ENCODE measurements around the gene ZFC3H1. TPM values are rescaled to one million over a fixed set of nuclear protein-coding genes. Genes with fewer than 3 reads are reported as not detected.

The ZFC3H1 gene
- total and polyA plus RNA-seq, 4 donors = 8.0 to 95.3 (median 49.4) TPM

DNA sequence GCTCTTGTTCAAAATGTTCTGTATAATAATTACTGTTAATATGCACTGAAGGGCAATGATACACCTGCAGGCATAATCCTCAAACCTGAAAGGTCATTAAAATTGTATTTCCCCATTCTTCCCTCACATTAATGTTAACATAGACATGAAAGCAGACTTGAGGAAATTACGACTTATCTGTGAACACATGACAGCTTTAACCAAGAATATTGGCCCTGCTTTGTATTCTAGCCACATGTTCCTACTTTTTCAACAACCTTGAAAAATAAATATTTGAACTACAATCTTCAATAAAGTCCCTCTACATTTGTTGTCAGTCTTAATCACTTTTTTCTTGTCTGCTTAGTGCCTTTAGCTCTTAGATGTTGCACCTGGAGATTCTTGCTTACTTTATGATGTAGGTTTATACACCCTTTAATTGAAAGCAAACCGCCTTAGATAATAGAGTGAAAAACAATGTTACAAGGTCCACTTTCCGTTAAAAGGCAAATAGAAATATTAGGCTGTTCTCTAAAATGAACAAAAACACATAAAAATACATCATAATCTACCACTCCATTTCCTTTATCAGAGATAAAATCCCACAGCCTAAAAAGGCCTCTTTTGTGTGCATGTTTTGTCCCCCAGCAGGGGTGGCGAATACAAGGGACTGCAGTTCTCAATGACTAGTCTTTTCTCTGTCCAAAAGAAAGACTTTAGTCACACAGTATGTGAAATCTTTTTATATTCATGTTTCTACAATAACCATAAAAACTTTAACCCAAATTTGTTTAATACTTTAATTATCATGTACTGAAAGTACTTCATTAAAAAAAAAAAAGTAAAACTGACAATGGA, 55.9 kb downstream of the ZFC3H1 start:
- Histone ChIP-seq H3K9me3 (ENCODE audit: control insufficient read depth, low read length) (no peaks in the 10 kb centered on the region), H3K36me3 (ENCODE audit: control insufficient read depth in 1 of 2, insufficient read depth in 2 of 2, low read length in 1 of 2) (no peaks in the 10 kb centered on the region), H3K4me3 (ENCODE audit: low read length in 2 of 2) (no peak overlapping the region), H3K4me1 (ENCODE audit: control insufficient read depth in 1 of 2, insufficient read depth in 2 of 2, low read length in 2 of 2) (peaks cover 3 to 8% of the 10 kb centered on the region in 2 donors), H3K27me3 (ENCODE audit: control insufficient read depth in 1 of 2, insufficient read depth in 2 of 2, low read length in 1 of 2) (no peaks in the 10 kb centered on the region), H3K27ac (ENCODE audit: low read depth in 1 of 2, low read length in 2 of 2) (no peak overlapping the region)
- DNase-seq (no peak), ATAC-seq (ENCODE audit: low FRiP score) (no peak)
- intact Hi-C loops (cut with DNase I) = no loop called here
- 86% methylated on average over 4 of the region's 4 CpGs for WGBS, 2 donors

DNA sequence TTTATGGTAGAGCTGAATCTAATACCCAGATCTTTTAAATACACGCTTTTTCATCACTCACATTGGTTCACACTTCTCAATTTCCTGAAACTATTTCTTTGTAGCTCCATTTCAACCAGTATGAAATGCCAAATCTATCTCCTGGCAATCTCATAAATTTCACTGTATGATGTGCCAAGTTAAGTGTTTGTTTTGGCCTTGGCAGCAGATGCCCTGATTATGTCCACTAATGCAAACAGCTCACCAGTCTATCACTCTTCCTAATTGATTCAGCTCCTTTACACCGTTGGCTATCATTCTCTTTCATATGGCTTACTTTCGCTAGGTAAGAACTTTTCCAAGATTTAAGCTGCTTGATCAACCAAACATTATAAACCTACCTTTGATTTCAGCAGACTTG, 58.6 kb downstream of the ZFC3H1 start:
- H3K27ac ChIP-seq (ENCODE audit: low read depth in 1 of 2, low read length in 2 of 2) = no peak overlapping the region

DNA sequence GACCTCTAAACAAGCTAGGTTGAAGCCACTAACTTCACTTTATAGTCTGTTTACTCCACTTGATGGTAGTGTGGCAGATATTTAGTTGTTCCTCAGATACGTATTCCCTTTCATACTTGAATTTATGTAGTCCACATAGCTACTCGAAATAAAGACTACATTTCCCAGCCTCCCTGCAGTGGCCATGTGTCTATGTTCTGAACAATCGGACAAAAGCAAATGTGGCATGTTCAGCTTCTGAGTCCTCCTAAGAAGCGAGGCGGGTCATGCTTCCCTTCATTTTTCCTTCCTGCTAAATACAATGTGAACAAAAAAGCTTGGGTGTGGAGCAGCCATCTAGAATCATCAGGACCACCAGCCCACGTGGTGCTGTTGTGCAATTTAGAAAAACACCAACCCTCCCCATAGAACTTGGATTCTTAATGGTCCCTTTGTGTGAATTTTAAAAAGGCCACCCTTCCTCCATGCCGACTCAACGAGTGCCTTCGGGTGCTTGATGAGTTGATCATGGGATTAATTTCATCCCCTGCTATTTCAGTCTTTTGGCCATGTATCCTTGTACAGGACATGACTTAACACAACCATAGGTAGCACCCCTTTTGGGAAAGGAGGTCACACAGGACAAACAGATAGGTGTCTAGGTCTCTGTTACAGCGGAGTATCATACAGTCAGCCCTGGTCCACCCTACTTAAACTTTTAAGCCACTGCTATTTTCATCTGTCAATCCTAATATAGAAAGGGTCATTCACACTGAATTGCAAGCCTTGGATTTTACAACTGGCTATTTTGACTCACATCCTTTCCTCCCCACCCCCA, 60.7 kb downstream of the ZFC3H1 start:
- Histone ChIP-seq H3K4me1 (ENCODE audit: control insufficient read depth in 1 of 2, insufficient read depth in 2 of 2, low read length in 2 of 2) (peaks cover 7 to 14% of the 10 kb centered on the region in 2 donors), H3K4me3 (ENCODE audit: low read length in 2 of 2) (no peak overlapping the region), H3K27me3 (ENCODE audit: control insufficient read depth in 1 of 2, insufficient read depth in 2 of 2, low read length in 1 of 2) (no peaks in the 10 kb centered on the region), H3K27ac (ENCODE audit: low read depth in 1 of 2, low read length in 2 of 2) (no peak overlapping the region), H3K9me3 (ENCODE audit: control insufficient read depth, low read length) (no peaks in the 10 kb centered on the region), H3K36me3 (ENCODE audit: control insufficient read depth in 1 of 2, insufficient read depth in 2 of 2, low read length in 1 of 2) (no peaks in the 10 kb centered on the region)
- ATAC-seq (ENCODE audit: low FRiP score) (peak; percentile 23), DNase-seq (no peak)
- intact Hi-C loops (cut with DNase I) = no loop called here
- WGBS, 2 donors = 83 to 88% methylated on average over 10 of the region's 10 CpGs

More for the DNA sequence above, 58.6 kb downstream of the ZFC3H1 start:
- intact Hi-C loops (cut with DNase I) = no loop called here
- DNase-seq = no peak
- H3K4me3 ChIP-seq (ENCODE audit: low read length in 2 of 2) = no peak overlapping the region
- H3K27me3 ChIP-seq (ENCODE audit: control insufficient read depth in 1 of 2, insufficient read depth in 2 of 2, low read length in 1 of 2) = no peaks in the 10 kb centered on the region
- WGBS, 2 donors = 28 to 32% methylated on average over 3 of the region's 3 CpGs
- H3K9me3 ChIP-seq (ENCODE audit: control insufficient read depth, low read length) = no peaks in the 10 kb centered on the region
- H3K36me3 ChIP-seq (ENCODE audit: control insufficient read depth in 1 of 2, insufficient read depth in 2 of 2, low read length in 1 of 2) = no peaks in the 10 kb centered on the region
- H3K4me1 ChIP-seq (ENCODE audit: control insufficient read depth in 1 of 2, insufficient read depth in 2 of 2, low read length in 2 of 2) = peaks cover 7 to 14% of the 10 kb centered on the region in 2 donors
- no peak for ATAC-seq (ENCODE audit: low FRiP score)

DNA sequence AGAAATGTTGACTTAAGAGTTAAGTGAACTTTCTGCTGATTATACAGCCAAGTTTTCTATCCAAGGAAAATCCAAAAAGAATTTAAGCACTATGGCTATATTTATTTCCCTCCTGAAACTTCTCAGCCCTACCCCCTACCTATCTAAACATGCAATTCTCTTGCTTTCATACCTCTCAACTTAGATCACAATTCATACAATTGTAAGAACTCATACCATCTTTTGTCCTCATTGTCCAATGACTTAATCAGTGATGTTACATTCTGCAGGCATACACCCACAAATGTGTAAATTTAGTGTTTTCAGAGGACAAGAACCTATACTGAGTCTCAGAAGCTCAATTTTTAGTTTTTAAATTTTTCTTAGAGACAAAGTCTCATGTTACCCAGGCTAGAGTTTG, 62.1 kb downstream of the ZFC3H1 start:
- ATAC-seq (ENCODE audit: low FRiP score) = no peak
- H3K27ac ChIP-seq (ENCODE audit: low read depth in 1 of 2, low read length in 2 of 2) = peak overlapping the region in 1 of 2 donors; percentile 51
- H3K4me3 ChIP-seq (ENCODE audit: low read length in 2 of 2) = no peak overlapping the region
- intact Hi-C loops (cut with DNase I) = no loop called here
- H3K36me3 ChIP-seq (ENCODE audit: control insufficient read depth in 1 of 2, insufficient read depth in 2 of 2, low read length in 1 of 2) = no peaks in the 10 kb centered on the region
- DNase-seq = no peak
- H3K27me3 ChIP-seq (ENCODE audit: control insufficient read depth in 1 of 2, insufficient read depth in 2 of 2, low read length in 1 of 2) = no peaks in the 10 kb centered on the region
- no peaks in the 10 kb centered on the region for H3K9me3 ChIP-seq (ENCODE audit: control insufficient read depth, low read length)
- H3K4me1 ChIP-seq (ENCODE audit: control insufficient read depth in 1 of 2, insufficient read depth in 2 of 2, low read length in 2 of 2) = peaks cover 7 to 14% of the 10 kb centered on the region in 2 donors

DNA sequence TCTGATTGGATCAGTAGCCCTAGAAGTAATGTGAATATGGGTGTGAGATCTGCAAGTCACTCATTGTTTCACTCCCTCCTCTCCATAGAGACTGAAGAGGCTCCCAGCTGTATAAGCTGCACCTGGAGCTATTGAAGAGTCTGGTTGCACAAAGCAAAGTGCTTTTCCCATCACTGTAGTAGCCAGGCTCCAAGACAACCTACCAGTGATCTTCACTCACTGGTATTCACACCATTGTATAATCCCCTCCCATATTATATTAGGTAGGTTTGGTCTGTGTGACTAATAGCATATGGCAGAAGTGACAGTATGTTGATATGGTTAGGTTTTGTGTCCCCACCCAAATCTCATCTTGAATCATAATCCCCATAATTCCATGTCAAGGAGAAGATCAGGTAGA, 64.4 kb downstream of the ZFC3H1 start:
- H3K9me3 ChIP-seq (ENCODE audit: control insufficient read depth, low read length) = no peaks in the 10 kb centered on the region
- no peak for ATAC-seq (ENCODE audit: low FRiP score)
- H3K4me1 ChIP-seq (ENCODE audit: control insufficient read depth in 1 of 2, insufficient read depth in 2 of 2, low read length in 2 of 2) = peaks cover 4 to 14% of the 10 kb centered on the region in 2 donors
- H3K27ac ChIP-seq (ENCODE audit: low read depth in 1 of 2, low read length in 2 of 2) = no peak overlapping the region
- intact Hi-C loops (cut with DNase I) = no loop called here
- H3K27me3 ChIP-seq (ENCODE audit: control insufficient read depth in 1 of 2, insufficient read depth in 2 of 2, low read length in 1 of 2) = no peaks in the 10 kb centered on the region
- H3K4me3 ChIP-seq (ENCODE audit: low read length in 2 of 2) = no peak overlapping the region
- no peak for DNase-seq
- H3K36me3 ChIP-seq (ENCODE audit: control insufficient read depth in 1 of 2, insufficient read depth in 2 of 2, low read length in 1 of 2) = no peaks in the 10 kb centered on the region

DNA sequence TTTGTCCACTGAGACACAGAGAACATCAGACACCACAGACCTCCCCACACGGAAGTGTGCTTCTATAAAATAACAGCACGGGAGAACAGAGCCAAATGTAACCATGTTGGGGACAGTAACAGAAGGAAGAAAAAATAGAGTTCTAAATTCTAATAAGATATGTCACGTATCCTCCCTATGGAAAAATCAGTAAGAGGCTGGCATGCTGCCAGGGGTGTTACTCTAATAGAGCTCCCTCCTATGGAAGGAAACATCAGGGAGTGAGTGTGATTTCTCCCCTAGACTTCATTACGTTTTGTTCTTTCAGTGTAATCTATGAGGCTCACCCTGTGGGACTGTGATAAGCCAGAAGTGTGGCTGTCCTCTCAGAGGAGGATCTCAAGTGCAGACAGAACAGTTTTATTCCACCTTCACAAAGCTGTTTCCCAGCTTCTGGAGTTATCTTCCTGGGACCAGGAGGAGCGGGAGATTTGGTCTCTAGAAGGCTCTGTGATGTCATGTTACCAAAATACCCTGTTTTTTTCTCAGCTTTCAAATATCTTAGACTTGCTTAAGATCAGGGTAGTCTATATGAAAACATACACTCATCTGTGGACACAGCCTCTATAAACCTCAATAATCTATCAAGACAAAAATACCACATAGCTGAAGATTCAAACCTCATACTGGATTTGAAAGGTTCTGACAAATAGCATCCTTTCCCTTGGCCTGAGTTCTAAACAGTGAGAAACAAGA, 69.3 kb downstream of the ZFC3H1 start:
- intact Hi-C loops (cut with DNase I) = no loop called here
- ATAC-seq (ENCODE audit: low FRiP score) = no peak
- H3K27ac ChIP-seq (ENCODE audit: low read depth in 1 of 2, low read length in 2 of 2) = no peak overlapping the region
- H3K36me3 ChIP-seq (ENCODE audit: control insufficient read depth in 1 of 2, insufficient read depth in 2 of 2, low read length in 1 of 2) = no peaks in the 10 kb centered on the region
- peaks cover 2 to 7% of the 10 kb centered on the region in 2 donors for H3K4me1 ChIP-seq (ENCODE audit: control insufficient read depth in 1 of 2, insufficient read depth in 2 of 2, low read length in 2 of 2)
- WGBS, 2 donors = 12 to 17% methylated on average over 5 of the region's 5 CpGs
- H3K4me3 ChIP-seq (ENCODE audit: low read length in 2 of 2) = peak overlapping the region in 1 of 2 donors; percentile 26
- no peak for DNase-seq
- H3K9me3 ChIP-seq (ENCODE audit: control insufficient read depth, low read length) = no peaks in the 10 kb centered on the region
- no peaks in the 10 kb centered on the region for H3K27me3 ChIP-seq (ENCODE audit: control insufficient read depth in 1 of 2, insufficient read depth in 2 of 2, low read length in 1 of 2)

DNA sequence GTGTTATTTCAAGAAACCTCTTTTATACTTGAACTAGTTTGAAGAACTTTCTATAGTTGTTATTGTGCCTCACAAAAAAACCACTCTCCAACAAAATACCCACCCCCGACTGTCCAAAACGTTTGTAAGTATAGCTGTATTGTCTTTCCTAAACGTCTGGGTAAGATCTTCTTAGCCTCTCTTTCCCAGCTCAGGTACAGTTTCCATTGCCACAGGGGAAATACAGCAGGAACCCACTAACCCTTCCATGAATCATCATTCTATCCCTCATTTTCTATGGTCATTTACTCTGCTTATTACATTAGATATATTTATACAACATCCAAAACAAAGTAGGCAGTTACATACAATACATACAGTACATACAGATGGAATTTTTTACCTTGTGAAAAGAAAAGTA, 70.8 kb downstream of the ZFC3H1 start:
- intact Hi-C loops (cut with DNase I) = no loop called here
- peaks cover 2 to 8% of the 10 kb centered on the region in 2 donors for H3K4me1 ChIP-seq (ENCODE audit: control insufficient read depth in 1 of 2, insufficient read depth in 2 of 2, low read length in 2 of 2)
- no peaks in the 10 kb centered on the region for H3K9me3 ChIP-seq (ENCODE audit: control insufficient read depth, low read length)
- ATAC-seq (ENCODE audit: low FRiP score) = no peak
- WGBS, 2 donors = 6 to 8% methylated on average over 3 of the region's 3 CpGs
- no peak overlapping the region for H3K27ac ChIP-seq (ENCODE audit: low read depth in 1 of 2, low read length in 2 of 2)
- no peaks in the 10 kb centered on the region for H3K27me3 ChIP-seq (ENCODE audit: control insufficient read depth in 1 of 2, insufficient read depth in 2 of 2, low read length in 1 of 2)
- H3K36me3 ChIP-seq (ENCODE audit: control insufficient read depth in 1 of 2, insufficient read depth in 2 of 2, low read length in 1 of 2) = no peaks in the 10 kb centered on the region
- no peak for DNase-seq
- no peak overlapping the region for H3K4me3 ChIP-seq (ENCODE audit: low read length in 2 of 2)

DNA sequence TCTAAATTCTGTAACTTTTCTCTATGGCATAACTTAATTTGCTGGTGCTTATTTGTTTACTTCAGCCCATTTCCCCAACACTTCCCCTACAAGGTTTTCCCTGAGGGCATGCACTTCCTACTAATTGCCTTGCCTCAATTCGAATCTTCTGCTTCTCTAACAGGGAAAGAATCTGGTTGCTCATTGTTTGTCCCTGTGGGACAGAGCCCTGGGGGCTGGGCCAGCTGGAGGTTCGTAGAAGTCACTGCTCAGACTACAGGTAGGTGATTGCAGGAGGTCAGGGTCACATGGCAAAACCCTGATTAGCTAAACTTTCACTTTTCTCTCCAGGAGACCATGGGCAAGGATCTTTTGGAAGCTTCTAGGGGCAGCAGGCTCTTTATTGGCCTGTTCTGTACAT, 72.0 kb downstream of the ZFC3H1 start:
- no peaks in the 10 kb centered on the region for H3K9me3 ChIP-seq (ENCODE audit: control insufficient read depth, low read length)
- intact Hi-C loops (cut with DNase I) = no loop called here
- H3K4me1 ChIP-seq (ENCODE audit: control insufficient read depth in 1 of 2, insufficient read depth in 2 of 2, low read length in 2 of 2) = peaks cover 2 to 8% of the 10 kb centered on the region in 2 donors
- 61 to 63% methylated on average over 2 of the region's 2 CpGs for WGBS, 2 donors
- H3K36me3 ChIP-seq (ENCODE audit: control insufficient read depth in 1 of 2, insufficient read depth in 2 of 2, low read length in 1 of 2) = no peaks in the 10 kb centered on the region
- H3K4me3 ChIP-seq (ENCODE audit: low read length in 2 of 2) = no peak overlapping the region
- H3K27me3 ChIP-seq (ENCODE audit: control insufficient read depth in 1 of 2, insufficient read depth in 2 of 2, low read length in 1 of 2) = no peaks in the 10 kb centered on the region
- ATAC-seq (ENCODE audit: low FRiP score) (no peak), DNase-seq (no peak)
- H3K27ac ChIP-seq (ENCODE audit: low read depth in 1 of 2, low read length in 2 of 2) = no peak overlapping the region

Measured in aorta (tissue), 5 donors.